ENCODE results near the gene TRRAP. TPM values are rescaled to one million over a fixed set of nuclear protein-coding genes. Genes with fewer than 3 reads are reported as not detected.
A peak's percentile ranks its signal among the peaks of the same experiment; 100 is the strongest.

TRRAP gene
- total and polyA plus RNA-seq, 2 of the 8 experiments (the other 6 are each of a cell fraction or from before 2014, with no cell fraction given): 21.7 to 48.6 TPM

- Histone ChIP-seq H3K23ac (ENCODE audit: insufficient read length) (no peak overlapping the region), H4K8ac (ENCODE audit: extremely low read depth, insufficient read depth, low read length) (peak overlapping the region; percentile 57), H3K9me3 (ENCODE audit: insufficient read depth in 2 of 2, low read depth in 1 of 2, low read length in 1 of 2) (no peaks in the 10 kb centered on the region), H3K79me1 (ENCODE audit: low read depth, low read length) (no peaks in the 10 kb centered on the region), H3K56ac (replicated peaks; ENCODE audit: insufficient read length, low read depth, low read length) (no peak overlapping the region), H4K20me1 (replicated peaks in 1 of 2; ENCODE audit: control insufficient read depth in 1 of 2, insufficient read depth in 2 of 2, low read length in 2 of 2) (peaks cover 0 to 2% of the 10 kb centered on the region in 2 experiments), H2BK12ac (ENCODE audit: low read depth, low read length) (peak overlapping the region; percentile 80; the same call in 1 of the 2 replicates), H3K14ac (ENCODE audit: insufficient read length) (no peak overlapping the region), H2BK20ac (ENCODE audit: low read length) (no peak overlapping the region), H3K4me2 (ENCODE audit: insufficient read depth in 1 of 2, low read depth in 2 of 2, low read length in 2 of 2) (peak overlapping the region; percentile 60 to 87; a peak in 2 of 4 replicates), H3K4me1 (replicated peaks in 1 of 4; ENCODE audit: control insufficient read depth in 3 of 4, insufficient read depth in 4 of 4, low read length in 3 of 4) (peaks cover 0 to 14% (median 7%) of the 10 kb centered on the region in 4 experiments; a peak in 5 of 7 replicates), H3K27me3 (replicated peaks in 1 of 4; ENCODE audit: control insufficient read depth in 3 of 4, extremely low read depth in 1 of 4, insufficient read depth in 3 of 4, low read length in 3 of 4) (peaks cover 8 to 31% (median 22%) of the 10 kb centered on the region in 4 experiments), H4K5ac (ENCODE audit: insufficient read length, low read depth, low read length) (peak overlapping the region; percentile 29), H3K23me2 (ENCODE audit: low read depth, low read length) (peaks cover 11% of the 10 kb centered on the region; the same call in 1 of the 2 replicates), H2BK120ac (replicated peaks; ENCODE audit: low read depth, low read length) (no peak overlapping the region), H3K9ac (replicated peaks in 1 of 4; ENCODE audit: extremely low read depth in 1 of 4, low read depth in 3 of 4, low read length in 3 of 4) (no peak overlapping the region), H3K4ac (replicated peaks; ENCODE audit: insufficient read length, low read depth, low read length) (no peak overlapping the region), H3K27ac (ENCODE audit: low read depth, low read length) (no peak overlapping the region), H2BK5ac (ENCODE audit: low read depth, low read length) (no peak overlapping the region), H2BK15ac (ENCODE audit: low read length) (0 out of 2 replicates have a peak overlapping the region, but pooled peaks have one; percentile 12), H3K36me3 (ENCODE audit: control insufficient read depth in 2 of 4, insufficient read depth in 4 of 4, low read length in 3 of 4) (no peaks in the 10 kb centered on the region), H4K91ac (replicated peaks; ENCODE audit: insufficient read length, low read length) (peak overlapping the region; percentile 52), H2AFZ (ENCODE audit: low read length) (no peak overlapping the region), H2AK5ac (ENCODE audit: low read depth, low read length) (no peak overlapping the region; the same call in 1 of the 2 replicates), H3K79me2 (ENCODE audit: control insufficient read depth in 1 of 2, insufficient read depth in 2 of 2, low read length in 2 of 2) (no peaks in the 10 kb centered on the region), H3K4me3 (ENCODE audit: extremely low read depth in 1 of 4, insufficient read depth in 2 of 4, low read depth in 3 of 4, low read length in 4 of 4) (peak overlapping the region in 1 of 4 experiments; percentile 73; a peak in 2 of 8 replicates), H3K18ac (ENCODE audit: extremely low read depth, low read length) (no peak overlapping the region)
- FAIRE-seq (no peak), DNase-seq (ENCODE audit: low read depth in 1 of 2, low spot score in 2 of 2) (peak in 1 of 2 experiments; percentile 54)
- POLR2A ChIA-PET (ENCODE audit: partially characterized antibody): interaction anchor here (0.5 to 1.3 kb wide), 5 partner anchors 9 to 284 kb away, joined by 3 to 4 read pairs (median 3); partner anchors contain the start of gene NPTX2
- CTCF ChIA-PET (ENCODE audit: partially characterized antibody): interaction anchor here (0.6 to 2.8 kb wide), 6 partner anchors 9 to 436 kb away, joined by 3 to 16 read pairs (median 4); no protein-coding TSS in a partner anchor
- 83% methylated on average over 17 of the region's 17 CpGs; no CpG with 5 or more reads in 1 of the 2 experiments for WGBS, 2 experiments (ENCODE audit: extremely low coverage in 1 of 2, insufficient coverage in 1 of 2, insufficient read length in 1 of 2, insufficient replicate concordance in 2 of 2, low coverage in 1 of 2, low lambda C conversion rate in 2 of 2, missing lambda C conversion rate in 1 of 2)
- TF ChIP-seq YY1 (IDR thresholded peaks at IDR 0.05; ENCODE audit: low read depth, low read length) (no peak), SIN3A (conservative IDR thresholded peaks at IDR 0.05 in 1 of 2, IDR thresholded peaks at IDR 0.05 in 1 of 2; ENCODE audit: low read depth in 1 of 2, low read length in 2 of 2) (no peak), CHD1 (IDR thresholded peaks at IDR 0.05; ENCODE audit: low read depth, low read length) (no peak), POU5F1 (IDR thresholded peaks at IDR 0.05; ENCODE audit: low read depth, low read length) (no peak), CBX5 (IDR thresholded peaks at IDR 0.05; ENCODE audit: low read depth, low read length) (no peak), TBP (IDR thresholded peaks at IDR 0.05; ENCODE audit: low read depth, low read length) (no peak), HDAC6 (IDR thresholded peaks at IDR 0.05; ENCODE audit: low read depth, low read length) (no peak), MAX (IDR thresholded peaks at IDR 0.05) (no peak), CEBPB (IDR thresholded peaks at IDR 0.05; ENCODE audit: low read depth, low read length) (no peak), PHF8 (conservative IDR thresholded peaks at IDR 0.05; ENCODE audit: low read depth, low read length) (no peak), NANOG (IDR thresholded peaks at IDR 0.05; ENCODE audit: insufficient read depth, low read depth, low read length, poor library complexity, severe bottlenecking) (no peak), POLR2A (IDR thresholded peaks at IDR 0.05; ENCODE audit: control extremely low read depth in 1 of 2, low read depth in 2 of 2, low read length in 2 of 2) (no peak)
Observed at GRCh38 chr7:98870807-98871491, 7.4 kb upstream of the TRRAP start.

Data from H1 (cell line).